ENCODE measurements around the gene CSF2. TPM values are rescaled to one million over a fixed set of nuclear protein-coding genes. Genes with fewer than 3 reads are reported as not detected.
A peak's percentile ranks its signal among the peaks of the same experiment; 100 is the strongest.

CSF2 gene
- total and polyA plus RNA-seq, 4 donors: 0.37 to 16.8 (median 8.2) TPM

- DNase-seq (no peak), ATAC-seq (ENCODE audit: insufficient read depth, low FRiP score) (no peak)
- Histone ChIP-seq H3K9me3 (ENCODE audit: control insufficient read depth in 4 of 4, insufficient read depth in 3 of 4, low read length in 3 of 4) (no peaks in the 10 kb centered on the region), H3K4me1 (ENCODE audit: control insufficient read depth in 5 of 5, insufficient read depth in 5 of 5, low read length in 5 of 5) (peaks cover 0 to 21% (median 3%) of the 10 kb centered on the region in 5 donors), H3K9ac (ENCODE audit: insufficient read depth in 1 of 2, low read length in 2 of 2) (no peak overlapping the region), H3K4me3 (no peak overlapping the region), H3K27ac (ENCODE audit: low read depth in 1 of 2, low read length in 1 of 2) (no peak overlapping the region), H3K36me3 (ENCODE audit: control insufficient read depth in 4 of 4, insufficient read depth in 4 of 4, low read length in 4 of 4) (no peaks in the 10 kb centered on the region), H3K27me3 (ENCODE audit: control insufficient read depth in 3 of 3, insufficient read depth in 3 of 3, low read length in 2 of 3) (no peaks in the 10 kb centered on the region)
- WGBS, 2 donors: 89 to 92% methylated on average over 8 of the region's 8 CpGs
- no peak for TF ChIP-seq CTCF (IDR thresholded peaks at IDR 0.05; ENCODE audit: control extremely low read depth, extremely low read depth)
Observed at GRCh38 chr5:132076983-132077382, 3.4 kb downstream of the CSF2 start.

GRCh38 chr5:132079081-132079480 is 5.5 kb downstream of the CSF2 start:
- WGBS, 2 donors: 83 to 85% methylated on average over 4 of the region's 4 CpGs

GRCh38 chr5:132079619-132080018 is 6.0 kb downstream of the CSF2 start:
- peak in 1 of 3 donors; percentile 17 for DNase-seq
- Histone ChIP-seq H3K27me3 (ENCODE audit: control insufficient read depth in 3 of 3, insufficient read depth in 3 of 3, low read length in 2 of 3) (no peaks in the 10 kb centered on the region), H3K9ac (ENCODE audit: insufficient read depth in 1 of 2, low read length in 2 of 2) (no peak overlapping the region), H3K4me1 (ENCODE audit: control insufficient read depth in 5 of 5, insufficient read depth in 5 of 5, low read length in 5 of 5) (peaks cover 0 to 9% (median 3%) of the 10 kb centered on the region in 5 donors), H3K27ac (ENCODE audit: low read depth in 1 of 2, low read length in 1 of 2) (no peak overlapping the region), H3K9me3 (ENCODE audit: control insufficient read depth in 4 of 4, insufficient read depth in 3 of 4, low read length in 3 of 4) (no peaks in the 10 kb centered on the region), H3K36me3 (ENCODE audit: control insufficient read depth in 4 of 4, insufficient read depth in 4 of 4, low read length in 4 of 4) (no peaks in the 10 kb centered on the region), H3K4me3 (no peak overlapping the region)
- TF ChIP-seq CTCF (IDR thresholded peaks at IDR 0.05; ENCODE audit: control extremely low read depth, extremely low read depth): no peak
- WGBS, 2 donors: 79 to 93% methylated on average over 3 of the region's 3 CpGs
- no peak for ATAC-seq (ENCODE audit: insufficient read depth, low FRiP score)

More at GRCh38 chr5:132079081-132079480, 5.5 kb downstream of the CSF2 start:
- Histone ChIP-seq H3K27ac (ENCODE audit: low read depth in 1 of 2, low read length in 1 of 2) (no peak overlapping the region), H3K4me1 (ENCODE audit: control insufficient read depth in 5 of 5, insufficient read depth in 5 of 5, low read length in 5 of 5) (peaks cover 0 to 15% (median 3%) of the 10 kb centered on the region in 5 donors), H3K27me3 (ENCODE audit: control insufficient read depth in 3 of 3, insufficient read depth in 3 of 3, low read length in 2 of 3) (no peaks in the 10 kb centered on the region), H3K9ac (ENCODE audit: insufficient read depth in 1 of 2, low read length in 2 of 2) (no peak overlapping the region), H3K4me3 (no peak overlapping the region), H3K9me3 (ENCODE audit: control insufficient read depth in 4 of 4, insufficient read depth in 3 of 4, low read length in 3 of 4) (no peaks in the 10 kb centered on the region), H3K36me3 (ENCODE audit: control insufficient read depth in 4 of 4, insufficient read depth in 4 of 4, low read length in 4 of 4) (no peaks in the 10 kb centered on the region)
- ATAC-seq (ENCODE audit: insufficient read depth, low FRiP score) (no peak), DNase-seq (no peak)
- TF ChIP-seq CTCF (IDR thresholded peaks at IDR 0.05; ENCODE audit: control extremely low read depth, extremely low read depth): no peak

- Histone ChIP-seq H3K4me1 (ENCODE audit: control insufficient read depth in 5 of 5, insufficient read depth in 5 of 5, low read length in 5 of 5) (peaks cover 0 to 6% (median 0%) of the 10 kb centered on the region in 5 donors), H3K27ac (ENCODE audit: low read depth in 1 of 2, low read length in 1 of 2) (no peak overlapping the region), H3K9ac (ENCODE audit: insufficient read depth in 1 of 2, low read length in 2 of 2) (no peak overlapping the region), H3K36me3 (ENCODE audit: control insufficient read depth in 4 of 4, insufficient read depth in 4 of 4, low read length in 4 of 4) (no peaks in the 10 kb centered on the region), H3K27me3 (ENCODE audit: control insufficient read depth in 3 of 3, insufficient read depth in 3 of 3, low read length in 2 of 3) (no peaks in the 10 kb centered on the region), H3K9me3 (ENCODE audit: control insufficient read depth in 4 of 4, insufficient read depth in 3 of 4, low read length in 3 of 4) (no peaks in the 10 kb centered on the region), H3K4me3 (no peak overlapping the region)
- DNase-seq: no peak
- 95 to 97% methylated on average over 3 of the region's 3 CpGs for WGBS, 2 donors
- no peak for TF ChIP-seq CTCF (IDR thresholded peaks at IDR 0.05; ENCODE audit: control extremely low read depth, extremely low read depth)
- no peak for ATAC-seq (ENCODE audit: insufficient read depth, low FRiP score)
Observed at GRCh38 chr5:132080595-132080994, 7.0 kb downstream of the CSF2 start.

Measured in lung (tissue), 12 donors.